HG02610 (cell line): ENCODE measurements around the gene GCKR.
"Not testable (repeated sequence)": the region's sequence is repeated elsewhere in the genome, so short reads cannot be mapped to it uniquely, and the experiment has no call there.

ENCODE experiments used
- ATAC-seq: cut with Tn5 transposase; IDR thresholded peaks from one replicate; pipeline ENCODE4 v1.9.1; 2021; ENCODE audit warnings: mild to moderate bottlenecking, moderate library complexity; ENCODE audit not compliant: unreplicated experiment

Gene GCKR

DNA sequence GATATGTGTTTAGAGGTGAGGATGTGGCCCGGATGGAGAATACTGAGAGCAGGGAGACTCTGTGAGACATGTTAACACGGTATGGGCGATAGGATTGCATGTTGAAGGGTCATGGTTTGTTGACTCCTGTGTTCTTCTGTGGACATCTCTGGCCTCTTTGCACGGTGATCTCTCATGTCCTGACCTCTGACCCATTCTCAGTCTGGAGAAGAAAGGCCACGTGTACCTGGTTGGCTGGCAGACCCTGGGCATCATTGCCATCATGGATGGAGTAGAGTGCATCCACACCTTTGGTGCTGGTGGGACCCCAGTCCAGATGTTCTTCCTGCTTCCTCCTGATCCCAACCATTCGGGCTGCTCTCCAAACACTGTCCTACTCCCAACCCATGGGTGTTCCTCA is 9.9 kb downstream of the GCKR start:
- ATAC-seq: no peak

DNA sequence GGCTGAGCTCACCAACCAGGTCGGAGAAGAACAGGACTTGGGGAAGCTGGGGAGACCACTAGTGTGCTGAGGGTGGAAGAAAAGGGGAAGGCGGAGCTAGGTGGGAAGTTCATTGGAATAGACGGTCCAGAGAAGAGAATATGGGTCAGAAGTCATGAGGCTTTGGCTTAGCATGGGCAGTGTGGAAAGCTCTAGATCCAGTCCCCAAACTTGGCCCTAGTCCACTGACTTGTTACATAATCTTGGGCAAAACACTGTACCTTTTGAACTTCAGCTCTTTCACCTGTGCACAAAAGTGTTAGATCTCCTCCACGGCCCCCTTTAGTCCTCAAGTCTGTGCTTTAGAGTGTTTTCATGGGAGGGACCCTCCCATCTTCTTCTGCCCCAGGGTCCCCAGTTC is 10.7 kb downstream of the GCKR start:
- ATAC-seq: no peak

DNA sequence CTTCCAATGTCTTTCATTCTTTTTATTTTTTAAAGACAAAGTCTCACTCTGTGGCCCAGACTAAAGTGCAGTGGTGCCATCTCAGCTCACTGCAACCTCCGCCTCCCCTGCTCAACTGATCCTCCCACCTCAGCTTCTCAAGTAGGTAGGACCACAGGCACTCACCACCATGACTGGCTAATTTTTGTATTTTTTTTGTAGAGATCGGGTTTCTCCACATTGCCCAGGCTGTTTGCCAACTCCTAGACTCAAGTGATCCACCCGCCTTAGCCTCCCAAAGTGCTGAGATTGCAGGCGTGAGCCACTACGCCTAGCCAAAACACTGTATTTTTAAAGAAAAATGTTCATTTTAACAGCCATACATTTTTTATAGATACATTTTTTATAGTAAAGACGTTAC is 12.7 kb downstream of the GCKR start:
- ATAC-seq: no peak

DNA sequence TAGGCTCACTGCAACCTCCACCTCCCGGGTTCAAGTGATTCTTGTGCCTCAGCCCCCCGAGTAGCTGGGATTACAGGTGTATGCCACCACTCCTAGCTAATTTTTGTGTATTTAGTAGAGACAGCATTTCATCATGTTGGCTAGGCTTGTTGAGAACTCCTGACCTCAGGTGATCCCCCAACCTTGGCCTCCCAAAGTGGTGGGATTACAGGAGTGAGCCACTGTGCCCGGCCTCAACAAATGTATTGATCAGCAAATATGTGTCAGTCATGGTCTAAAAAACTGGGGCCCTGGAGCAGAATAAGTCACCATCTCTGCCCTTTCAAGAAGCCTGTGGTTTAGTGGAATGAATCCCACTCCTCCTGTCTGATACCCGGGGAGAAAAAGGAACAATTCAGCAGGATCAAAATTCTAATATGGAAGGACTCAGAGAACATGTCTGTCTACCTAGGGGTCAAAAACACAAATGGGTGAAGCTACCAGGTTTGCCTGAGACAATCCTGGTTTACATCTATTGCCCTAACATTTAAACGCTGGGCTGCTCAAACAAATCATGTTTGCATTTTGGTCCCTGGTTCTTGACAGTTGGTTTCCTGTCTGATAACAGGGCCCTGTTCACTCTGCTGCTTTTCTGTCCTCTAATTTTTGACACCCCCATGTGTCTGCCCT is 21.6 kb downstream of the GCKR start:
- no peak for ATAC-seq

DNA sequence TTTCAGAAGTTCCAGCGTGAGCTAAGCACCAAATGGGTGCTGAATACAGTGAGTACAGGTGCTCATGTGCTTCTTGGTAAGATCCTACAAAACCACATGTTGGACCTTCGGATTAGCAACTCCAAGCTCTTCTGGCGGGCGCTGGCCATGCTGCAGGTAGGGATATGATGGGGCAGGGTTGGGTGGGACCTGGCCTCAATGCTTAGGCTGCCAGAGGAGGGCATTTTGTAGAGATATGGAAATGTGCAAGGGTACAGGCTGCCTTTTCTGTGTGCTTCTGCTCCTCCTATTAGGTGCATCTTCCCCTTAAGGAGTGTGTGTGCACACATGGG is 22.1 kb downstream of the GCKR start:
- ATAC-seq: no peak

GRCh38 chr2:27520316-27520715 is 23.7 kb downstream of the GCKR start:
- no peak for ATAC-seq

- no peak for ATAC-seq
These were observed 25.8 kb downstream of the GCKR start for GRCh38 chr2:27522400-27522945.

GRCh38 chr2:27527182-27527581 is 30.5 kb downstream of the GCKR start:
- no peak for ATAC-seq

- ATAC-seq: no peak
These were observed 35.3 kb downstream of the GCKR start for GRCh38 chr2:27531983-27532382.

- no peak for ATAC-seq
These were observed 40.6 kb downstream of the GCKR start for GRCh38 chr2:27537287-27537686.

DNA sequence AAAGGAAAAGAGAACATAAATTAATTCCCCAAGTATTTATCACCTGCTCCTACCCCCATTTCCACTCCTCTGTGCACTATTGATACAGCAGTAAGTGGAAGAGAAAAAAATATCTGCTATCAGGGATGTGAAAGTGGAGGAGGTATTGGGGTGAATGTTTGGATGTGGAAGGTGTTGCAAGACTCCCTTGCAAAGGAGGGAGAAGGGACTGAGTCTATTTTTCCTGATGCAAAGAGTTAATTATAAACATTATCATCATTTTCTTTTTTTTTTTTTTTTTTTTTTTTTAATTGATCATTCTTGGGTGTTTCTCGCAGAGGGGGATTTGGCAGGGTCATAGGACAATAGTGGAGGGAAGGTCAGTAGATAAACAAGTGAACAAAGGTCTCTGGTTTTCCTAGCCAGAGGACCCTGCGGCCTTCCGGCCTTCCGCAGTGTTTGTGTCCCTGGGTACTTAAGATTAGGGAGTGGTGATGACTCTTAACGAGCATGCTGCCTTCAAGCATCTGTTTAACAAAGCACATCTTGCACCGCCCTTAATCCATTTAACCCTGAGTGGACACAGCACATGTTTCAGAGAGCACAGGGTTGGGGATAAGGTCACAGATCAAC is 42.3 kb downstream of the GCKR start:
- not testable (repeated sequence) for ATAC-seq

DNA sequence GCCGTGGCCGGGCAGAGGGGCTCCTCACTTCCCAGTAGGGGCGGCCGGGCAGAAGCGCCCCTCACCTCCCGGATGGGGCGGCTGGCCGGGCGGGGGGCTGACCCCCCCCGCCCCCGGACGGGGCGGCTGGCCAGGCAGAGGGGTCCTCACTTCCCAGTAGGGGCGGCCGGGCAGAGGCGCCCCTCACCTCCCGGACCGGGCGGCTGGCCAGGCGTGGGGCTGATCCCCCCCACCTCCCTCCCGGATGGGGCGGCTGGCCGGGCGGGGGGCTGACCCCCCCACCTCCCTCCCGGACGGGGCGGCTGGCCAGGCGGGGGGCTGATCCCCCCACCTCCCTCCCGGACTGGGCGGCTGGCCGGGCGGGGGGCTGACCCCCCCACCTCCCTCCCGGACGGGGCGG is 43.0 kb downstream of the GCKR start:
- not testable (repeated sequence) for ATAC-seq

DNA sequence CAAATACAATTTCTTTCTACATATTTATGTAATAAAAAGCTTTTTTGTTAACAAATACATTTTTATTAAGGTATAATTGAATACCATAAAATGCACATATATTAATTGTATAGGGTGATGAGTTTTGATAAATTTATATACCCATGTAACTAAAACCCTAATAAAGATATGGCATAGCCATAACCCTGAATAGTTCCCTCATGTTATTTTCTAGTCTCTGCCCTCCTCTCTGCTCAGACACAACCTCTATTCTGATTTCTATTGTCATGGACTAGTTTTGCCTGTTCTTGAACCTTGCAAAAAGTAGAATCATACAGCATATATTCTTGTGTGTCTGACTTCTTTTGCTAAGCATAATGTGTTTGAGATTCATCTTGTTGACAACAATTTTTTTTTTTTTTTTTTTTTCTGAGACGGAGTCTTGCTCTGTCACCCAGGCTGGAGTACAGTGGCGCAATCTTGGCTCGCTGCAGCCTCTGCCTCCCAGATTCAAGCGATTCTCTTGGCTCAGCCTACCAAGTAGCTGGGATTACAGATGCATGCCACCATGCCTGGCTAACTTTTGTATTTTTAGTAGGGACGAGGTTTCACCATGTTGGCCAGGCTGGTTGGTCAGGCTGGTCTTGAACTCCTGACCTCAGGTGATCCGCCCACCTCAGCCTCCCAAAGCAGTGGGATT is 47.6 kb downstream of the GCKR start:
- no peak for ATAC-seq

DNA sequence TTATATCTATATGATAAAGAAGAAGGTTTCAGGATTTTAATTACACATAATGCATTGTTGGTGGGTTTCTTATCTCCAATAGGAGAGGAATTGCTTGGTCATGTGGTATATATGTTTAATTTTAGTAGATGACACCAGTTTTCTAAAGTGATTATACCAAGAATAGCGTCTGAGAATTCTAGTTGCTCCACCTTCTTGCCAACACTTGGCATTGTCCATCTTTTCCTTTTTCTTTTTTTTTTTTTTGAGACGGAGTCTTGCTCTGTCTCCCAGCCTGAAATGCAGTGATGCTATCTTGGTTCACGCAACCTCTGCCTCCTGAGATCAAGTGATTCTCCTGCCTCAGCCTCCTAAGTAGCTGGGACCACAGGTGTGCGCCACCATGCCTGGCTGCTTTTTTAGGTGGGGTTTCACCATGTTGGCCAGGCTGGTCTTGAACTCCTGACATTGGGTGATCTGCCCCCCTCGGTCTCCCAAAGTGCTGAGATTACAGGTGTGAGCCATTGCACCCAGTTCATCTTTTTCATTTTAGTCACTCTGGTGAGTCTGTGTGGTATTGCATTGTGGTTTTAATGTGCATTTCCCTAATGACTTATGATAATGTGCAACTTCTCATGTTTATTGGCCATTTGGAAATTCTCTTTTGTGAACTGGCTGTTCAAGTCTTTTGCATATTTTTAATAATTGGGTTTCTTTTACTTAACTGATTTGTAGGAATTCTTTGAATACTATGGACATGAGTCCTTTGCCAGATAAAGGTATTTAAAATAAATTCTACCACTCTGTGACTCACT is 48.9 kb downstream of the GCKR start:
- ATAC-seq: no peak

DNA sequence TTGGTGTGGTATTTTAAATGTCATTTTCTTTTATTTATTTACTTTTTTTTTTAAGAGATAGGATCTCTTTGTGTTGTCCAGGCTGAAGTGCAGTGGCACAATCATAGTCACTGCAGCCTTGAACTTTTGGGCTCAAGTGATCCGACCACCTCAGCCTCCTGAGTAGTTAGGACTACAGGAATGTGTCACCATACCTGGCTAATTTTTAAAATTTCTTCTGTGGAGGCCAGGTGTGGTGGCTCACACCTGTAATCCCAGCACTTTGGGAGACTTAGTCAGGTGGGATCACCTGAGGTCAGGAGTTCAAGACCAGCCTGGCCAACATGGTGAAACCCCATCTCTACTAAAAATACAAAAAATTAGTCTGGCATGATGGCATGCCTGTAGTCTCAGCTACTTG is 52.7 kb downstream of the GCKR start:
- ATAC-seq: no peak

- no peak for ATAC-seq
These were observed 54.9 kb downstream of the GCKR start for GRCh38 chr2:27551514-27551913.

GRCh38 chr2:27552941-27553340 is 56.3 kb downstream of the GCKR start:
- ATAC-seq: no peak

- ATAC-seq: not testable (repeated sequence)
These were observed 57.8 kb downstream of the GCKR start for GRCh38 chr2:27554451-27554850.

DNA sequence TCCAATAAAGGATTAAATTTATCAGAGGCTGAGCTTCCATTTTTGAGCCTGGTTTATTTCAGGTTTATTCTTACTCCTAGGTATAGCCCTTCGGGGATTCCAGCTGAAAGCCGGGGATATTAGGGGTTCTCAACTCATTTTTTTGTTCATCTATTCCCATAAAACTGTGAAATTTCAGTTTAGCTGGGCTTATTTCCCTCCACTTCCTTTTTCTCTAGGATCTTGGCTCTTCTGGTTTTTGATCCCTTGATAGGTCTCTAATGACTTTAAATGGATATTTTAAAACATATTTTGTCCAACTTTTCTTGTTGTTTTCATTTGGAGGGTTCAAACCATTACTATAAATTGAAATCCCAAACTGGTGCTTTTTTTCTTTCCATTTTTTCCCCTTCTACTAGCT is 62.6 kb downstream of the GCKR start:
- no peak for ATAC-seq

- no peak for ATAC-seq
These were observed 64.4 kb downstream of the GCKR start for GRCh38 chr2:27561060-27561459.

DNA sequence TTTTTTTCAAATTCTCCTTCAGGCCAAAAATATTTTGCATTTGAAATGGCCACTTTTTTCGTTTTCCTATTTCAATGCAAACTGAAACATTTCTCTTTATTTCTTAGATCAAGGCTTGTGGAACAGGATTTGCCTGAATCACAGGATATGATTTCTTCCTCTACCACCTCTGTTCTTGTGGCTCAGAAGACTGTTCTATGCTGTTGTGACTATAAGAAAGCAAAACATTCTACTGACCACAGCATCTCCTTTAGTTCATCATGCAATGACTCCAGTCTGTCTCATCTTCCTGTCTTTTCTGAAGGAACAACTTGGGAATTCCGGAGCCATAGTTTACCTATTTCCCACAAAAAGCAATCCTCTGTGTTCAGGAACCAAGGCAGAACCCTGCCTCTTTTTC is 70.0 kb downstream of the GCKR start:
- ATAC-seq: no peak
